GM19467 (cell line): ENCODE results near the gene APOBEC3H.

ENCODE experiments used
- ATAC-seq: cut with Tn5 transposase; IDR thresholded peaks from one replicate; pipeline ENCODE4 v1.9.1; 2021; ENCODE audit warnings: mild to moderate bottlenecking, moderate library complexity; ENCODE audit not compliant: unreplicated experiment

APOBEC3H gene

GRCh38 chr22:39108487-39108886 lies 11.4 kb downstream of the APOBEC3H start:
- ATAC-seq = no peak

GRCh38 chr22:39109361-39109760 lies 12.3 kb downstream of the APOBEC3H start:
- no peak for ATAC-seq

GRCh38 chr22:39110631-39111561 lies 13.9 kb downstream of the APOBEC3H start:
- no peak for ATAC-seq

- no peak for ATAC-seq
Observed at GRCh38 chr22:39114112-39114511, 17.1 kb downstream of the APOBEC3H start.

- ATAC-seq = no peak
Observed at GRCh38 chr22:39115570-39115969, 18.5 kb downstream of the APOBEC3H start.

- no peak for ATAC-seq
Observed at GRCh38 chr22:39115977-39116621, 19.1 kb downstream of the APOBEC3H start.

- no peak for ATAC-seq
Observed at GRCh38 chr22:39117585-39118191, 20.6 kb downstream of the APOBEC3H start.

GRCh38 chr22:39120983-39121382 lies 23.9 kb downstream of the APOBEC3H start:
- no peak for ATAC-seq

GRCh38 chr22:39122772-39123470 lies 25.9 kb downstream of the APOBEC3H start:
- no peak for ATAC-seq

- ATAC-seq = no peak
Observed at GRCh38 chr22:39123751-39124581, 26.9 kb downstream of the APOBEC3H start.

- no peak for ATAC-seq
Observed at GRCh38 chr22:39125622-39126021, 28.6 kb downstream of the APOBEC3H start.

GRCh38 chr22:39128508-39128907 lies 31.5 kb downstream of the APOBEC3H start:
- ATAC-seq = no peak

GRCh38 chr22:39129081-39129480 lies 32.0 kb downstream of the APOBEC3H start:
- no peak for ATAC-seq

- ATAC-seq = no peak
Observed at GRCh38 chr22:39129746-39130145, 32.7 kb downstream of the APOBEC3H start.

GRCh38 chr22:39130152-39130704 lies 33.2 kb downstream of the APOBEC3H start:
- ATAC-seq = no peak

GRCh38 chr22:39130892-39131855 lies 34.1 kb downstream of the APOBEC3H start:
- ATAC-seq = no peak

GRCh38 chr22:39132281-39132680 lies 35.2 kb downstream of the APOBEC3H start:
- no peak for ATAC-seq

- ATAC-seq = no peak
Observed at GRCh38 chr22:39132871-39133524, 36.0 kb downstream of the APOBEC3H start.
